Measurements from ENCODE around the gene PSME4.

The PSME4 gene, protein sequence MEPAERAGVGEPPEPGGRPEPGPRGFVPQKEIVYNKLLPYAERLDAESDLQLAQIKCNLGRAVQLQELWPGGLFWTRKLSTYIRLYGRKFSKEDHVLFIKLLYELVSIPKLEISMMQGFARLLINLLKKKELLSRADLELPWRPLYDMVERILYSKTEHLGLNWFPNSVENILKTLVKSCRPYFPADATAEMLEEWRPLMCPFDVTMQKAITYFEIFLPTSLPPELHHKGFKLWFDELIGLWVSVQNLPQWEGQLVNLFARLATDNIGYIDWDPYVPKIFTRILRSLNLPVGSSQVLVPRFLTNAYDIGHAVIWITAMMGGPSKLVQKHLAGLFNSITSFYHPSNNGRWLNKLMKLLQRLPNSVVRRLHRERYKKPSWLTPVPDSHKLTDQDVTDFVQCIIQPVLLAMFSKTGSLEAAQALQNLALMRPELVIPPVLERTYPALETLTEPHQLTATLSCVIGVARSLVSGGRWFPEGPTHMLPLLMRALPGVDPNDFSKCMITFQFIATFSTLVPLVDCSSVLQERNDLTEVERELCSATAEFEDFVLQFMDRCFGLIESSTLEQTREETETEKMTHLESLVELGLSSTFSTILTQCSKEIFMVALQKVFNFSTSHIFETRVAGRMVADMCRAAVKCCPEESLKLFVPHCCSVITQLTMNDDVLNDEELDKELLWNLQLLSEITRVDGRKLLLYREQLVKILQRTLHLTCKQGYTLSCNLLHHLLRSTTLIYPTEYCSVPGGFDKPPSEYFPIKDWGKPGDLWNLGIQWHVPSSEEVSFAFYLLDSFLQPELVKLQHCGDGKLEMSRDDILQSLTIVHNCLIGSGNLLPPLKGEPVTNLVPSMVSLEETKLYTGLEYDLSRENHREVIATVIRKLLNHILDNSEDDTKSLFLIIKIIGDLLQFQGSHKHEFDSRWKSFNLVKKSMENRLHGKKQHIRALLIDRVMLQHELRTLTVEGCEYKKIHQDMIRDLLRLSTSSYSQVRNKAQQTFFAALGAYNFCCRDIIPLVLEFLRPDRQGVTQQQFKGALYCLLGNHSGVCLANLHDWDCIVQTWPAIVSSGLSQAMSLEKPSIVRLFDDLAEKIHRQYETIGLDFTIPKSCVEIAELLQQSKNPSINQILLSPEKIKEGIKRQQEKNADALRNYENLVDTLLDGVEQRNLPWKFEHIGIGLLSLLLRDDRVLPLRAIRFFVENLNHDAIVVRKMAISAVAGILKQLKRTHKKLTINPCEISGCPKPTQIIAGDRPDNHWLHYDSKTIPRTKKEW (N-terminal part only)

DNA sequence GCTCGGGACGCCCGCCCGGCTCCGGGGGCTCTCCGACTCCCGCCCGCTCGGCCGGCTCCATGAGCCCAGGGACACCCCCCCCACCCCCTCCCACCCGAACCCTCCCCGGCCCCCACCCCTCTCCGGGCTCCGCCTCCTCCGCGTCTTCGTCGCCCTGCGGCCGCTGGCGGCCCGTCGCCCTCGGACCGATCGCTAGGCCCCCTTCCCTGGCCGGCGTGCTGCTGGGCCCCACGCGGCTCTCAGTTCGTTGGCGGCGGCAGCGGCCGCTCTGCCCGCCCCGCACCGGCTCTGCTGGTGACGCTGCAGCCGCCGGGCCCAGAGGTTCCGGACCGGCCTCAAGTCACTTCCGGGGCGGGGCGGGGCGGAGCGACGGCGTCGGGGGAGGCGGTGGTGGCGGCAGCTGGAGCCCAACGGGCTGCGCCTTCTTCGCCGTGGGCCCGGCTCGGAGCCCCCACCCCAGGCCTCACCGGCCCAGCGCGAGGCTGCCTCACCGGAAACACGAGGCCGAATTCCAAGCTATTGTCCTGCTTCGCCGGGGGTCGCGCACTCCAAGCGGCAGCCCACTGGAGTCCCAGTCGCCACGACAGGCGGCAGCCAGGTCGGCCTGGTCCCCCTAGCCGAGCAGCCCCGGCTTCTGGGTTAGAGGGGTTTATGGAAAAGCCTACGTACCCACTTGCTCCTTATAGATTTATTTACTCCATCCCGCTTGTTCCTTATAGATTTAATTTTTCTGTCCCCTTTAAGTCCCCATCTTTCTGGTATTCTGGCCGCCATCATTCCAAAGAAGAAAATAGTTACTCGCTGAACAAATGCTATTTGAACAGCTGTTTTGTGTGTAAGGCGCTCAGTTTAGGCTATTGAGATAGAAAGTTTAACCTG lies at the start of gene PSME4:
Gene PSME4, minus strand, starts transcription at position 270 of the 879 bp plus-strand sequence. Its CDS starts 209 bp downstream, at position 61.
- peak; percentile 95 for DNase-seq (ENCODE audit: low read depth in 2 of 2)

DNA sequence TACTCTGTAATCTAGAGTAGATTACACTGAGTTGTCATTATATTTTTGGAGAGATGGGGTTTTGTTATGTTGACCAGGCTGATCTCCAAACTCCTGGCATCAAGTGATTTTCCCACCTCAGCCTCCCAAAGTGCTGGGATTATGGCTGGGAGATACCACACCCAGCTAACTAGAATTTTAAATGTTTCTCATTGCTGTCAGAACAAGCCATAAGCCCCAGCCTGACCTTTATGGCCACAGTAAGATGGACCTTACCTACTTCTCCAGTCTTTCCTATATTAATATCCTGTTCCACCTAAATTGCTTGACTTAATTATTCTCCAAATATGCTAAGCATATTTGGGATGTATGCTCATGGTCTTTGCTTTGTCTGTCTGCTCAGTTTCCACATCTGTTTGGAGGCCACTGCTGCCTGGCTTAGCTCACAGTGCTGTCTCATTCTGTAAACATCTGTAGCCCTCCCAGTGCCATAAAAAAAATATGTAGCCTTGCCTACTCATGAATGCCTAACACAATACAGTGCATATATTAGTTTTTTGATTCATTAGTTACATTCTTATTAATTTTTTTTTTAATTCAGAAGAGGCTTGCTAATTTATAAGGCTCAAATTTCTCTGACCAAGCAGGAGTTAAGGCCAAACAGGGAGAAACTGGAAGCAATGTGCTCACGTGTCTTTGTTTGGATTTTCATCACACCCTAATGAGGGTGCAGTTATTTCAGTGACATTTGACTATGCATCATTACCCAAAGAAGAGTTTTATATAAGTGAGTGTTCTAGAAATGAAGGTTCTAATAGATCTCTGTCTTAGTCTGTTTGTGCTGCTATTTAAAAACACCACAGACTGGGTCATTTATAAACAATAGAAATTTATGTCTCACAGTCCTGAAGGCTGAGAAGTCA lies 45.3 kb upstream of the PSME4 start:
- no peak for DNase-seq (ENCODE audit: low read depth in 2 of 2)

DNA sequence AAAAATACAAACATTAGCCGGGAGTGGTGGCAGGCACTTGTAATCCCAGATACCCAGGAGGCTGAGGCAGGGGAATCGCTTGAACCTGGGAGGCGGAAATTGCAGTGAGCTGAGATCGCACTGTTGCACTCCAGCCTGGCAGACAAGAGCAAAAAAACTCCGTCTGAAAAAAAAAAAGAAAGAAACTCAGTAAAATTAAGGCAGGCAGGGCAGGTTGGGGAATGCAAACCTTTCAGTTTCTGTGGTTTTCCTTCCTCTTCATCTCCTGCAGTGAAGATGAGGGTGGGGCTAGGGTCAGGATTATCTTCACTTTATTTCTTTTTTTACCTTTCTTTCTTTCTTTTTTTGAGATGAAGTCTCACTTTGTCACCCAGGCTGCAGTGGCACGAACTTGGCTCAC lies 43.2 kb upstream of the PSME4 start:
- DNase-seq (ENCODE audit: low read depth in 2 of 2), result no peak

DNA sequence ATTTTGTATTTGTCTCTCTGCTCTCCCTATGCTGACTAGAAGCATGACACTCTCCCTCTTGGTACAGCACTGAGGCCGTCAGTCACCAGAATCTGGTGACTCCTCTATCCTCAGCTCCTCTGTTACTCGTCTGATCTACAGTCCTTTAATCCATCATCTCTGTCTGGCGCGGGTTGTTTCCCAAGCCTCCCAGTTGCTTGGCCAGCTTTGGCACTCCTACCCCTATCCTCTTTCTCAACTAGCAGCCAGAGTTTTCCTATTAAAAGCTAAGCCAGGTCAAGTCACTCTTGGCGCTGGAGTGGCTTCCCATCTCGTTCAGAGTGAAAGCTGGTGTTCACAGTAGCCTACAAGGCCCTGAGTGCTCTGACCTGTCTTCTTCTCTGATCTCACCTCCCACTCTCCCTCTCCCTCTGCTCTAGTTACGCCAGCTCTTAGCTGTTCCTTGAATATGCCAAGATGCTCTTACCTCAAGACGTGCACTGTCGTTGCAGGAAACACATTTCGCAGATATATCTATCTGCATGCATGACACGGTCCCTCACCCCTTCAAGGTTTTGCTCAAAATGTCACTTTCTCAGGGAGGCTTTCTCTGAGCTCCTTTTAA lies 41.8 kb upstream of the PSME4 start:
- DNase-seq (ENCODE audit: low read depth in 2 of 2), result no peak

DNA sequence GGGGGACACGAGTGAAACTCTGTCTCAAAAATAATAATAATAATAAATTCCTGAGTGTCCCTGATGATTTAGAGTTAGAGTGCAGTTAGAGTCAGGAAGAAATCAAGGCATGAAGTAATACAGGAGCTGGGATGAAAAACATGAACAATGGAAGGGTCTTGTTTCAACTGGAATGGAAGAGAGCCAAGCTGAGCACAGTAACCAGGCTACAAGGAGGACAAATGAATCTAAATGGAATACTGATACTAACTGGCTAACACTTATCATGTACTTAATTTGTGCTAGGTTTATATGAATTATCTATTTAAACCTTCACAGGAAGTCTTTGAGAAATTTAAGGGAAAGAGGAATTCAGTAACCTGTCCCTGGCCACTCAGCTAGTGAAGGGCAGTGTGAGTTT lies 38.8 kb upstream of the PSME4 start:
- DNase-seq (ENCODE audit: low read depth in 2 of 2), result no peak

DNA sequence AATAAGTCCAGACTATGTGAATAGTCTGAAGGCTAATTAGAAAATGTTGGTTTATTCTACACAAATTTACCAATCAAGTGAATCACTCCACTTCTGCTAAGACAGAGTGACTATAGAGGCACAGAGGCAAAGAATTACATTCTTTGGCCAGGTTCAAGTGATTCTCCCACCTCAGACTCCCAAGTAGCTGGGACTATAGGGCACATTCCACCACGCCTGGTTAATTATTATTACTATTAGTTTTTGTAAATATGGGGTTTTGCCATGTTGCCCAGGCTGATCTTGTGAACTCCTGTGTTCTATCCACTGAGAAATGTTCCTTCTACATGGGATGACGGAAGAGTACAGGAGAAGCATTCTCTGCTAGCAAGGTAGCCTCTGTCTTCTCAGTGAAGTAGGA lies 37.6 kb upstream of the PSME4 start:
- no peak for DNase-seq (ENCODE audit: low read depth in 2 of 2)

DNA sequence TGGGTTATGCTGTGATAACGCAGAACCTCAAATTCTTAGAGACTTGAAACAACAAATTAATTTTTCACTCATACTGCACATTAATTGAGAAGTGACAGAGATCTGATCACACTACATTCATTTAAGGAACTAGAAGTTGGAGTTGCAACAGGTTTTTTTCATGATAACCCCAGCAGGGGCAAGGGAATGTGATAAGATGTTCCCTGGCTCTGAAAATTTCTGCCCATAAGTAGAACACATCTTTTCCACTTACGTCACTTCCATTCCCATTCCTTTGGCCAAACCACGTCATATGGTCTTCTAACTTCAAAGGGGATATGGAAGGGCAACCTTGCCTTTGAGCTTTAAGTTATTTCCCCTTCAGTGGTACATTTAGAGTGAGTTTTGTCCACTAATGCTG lies 29.7 kb upstream of the PSME4 start:
- no peak for DNase-seq (ENCODE audit: low read depth in 2 of 2)

DNA sequence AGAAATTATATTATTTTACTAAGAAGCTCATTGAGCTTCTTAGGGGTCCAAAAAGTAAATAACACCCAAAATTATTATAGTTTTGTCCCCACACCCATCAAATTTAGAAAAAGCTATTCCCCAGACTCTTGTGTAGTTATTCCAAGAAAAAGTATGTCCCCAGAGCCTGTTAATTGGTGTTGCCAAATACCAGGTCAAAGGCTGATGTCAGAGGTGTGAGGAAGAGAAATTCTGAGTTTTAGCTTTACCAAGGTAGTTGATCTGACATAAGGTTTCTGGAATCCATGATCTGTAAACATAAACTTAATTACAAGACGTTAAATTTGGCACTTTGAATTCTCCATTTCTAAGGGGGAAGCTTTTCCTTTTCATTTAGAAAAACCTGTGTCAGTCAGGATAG lies 29.3 kb upstream of the PSME4 start:
- no peak for DNase-seq (ENCODE audit: low read depth in 2 of 2)

DNA sequence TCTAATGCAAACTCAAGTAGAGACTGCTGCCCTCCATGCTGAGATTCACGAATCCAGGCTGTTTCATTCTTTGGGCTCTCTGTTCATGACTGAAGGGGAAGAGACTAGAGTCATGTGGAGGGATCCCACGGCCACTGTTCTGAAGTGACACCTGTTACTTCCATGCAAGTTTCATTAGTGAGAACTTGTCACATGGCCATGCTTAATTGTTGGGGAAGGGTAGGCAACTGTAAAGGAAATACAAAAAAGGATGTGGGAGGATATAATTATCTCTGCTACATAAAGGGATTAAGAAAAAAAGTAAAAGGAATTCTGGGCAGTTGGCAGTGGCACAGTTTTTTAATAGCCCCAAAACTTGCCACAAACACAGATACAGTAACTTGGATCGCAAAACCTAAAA lies 28.0 kb upstream of the PSME4 start:
- no peak for DNase-seq (ENCODE audit: low read depth in 2 of 2)

DNA sequence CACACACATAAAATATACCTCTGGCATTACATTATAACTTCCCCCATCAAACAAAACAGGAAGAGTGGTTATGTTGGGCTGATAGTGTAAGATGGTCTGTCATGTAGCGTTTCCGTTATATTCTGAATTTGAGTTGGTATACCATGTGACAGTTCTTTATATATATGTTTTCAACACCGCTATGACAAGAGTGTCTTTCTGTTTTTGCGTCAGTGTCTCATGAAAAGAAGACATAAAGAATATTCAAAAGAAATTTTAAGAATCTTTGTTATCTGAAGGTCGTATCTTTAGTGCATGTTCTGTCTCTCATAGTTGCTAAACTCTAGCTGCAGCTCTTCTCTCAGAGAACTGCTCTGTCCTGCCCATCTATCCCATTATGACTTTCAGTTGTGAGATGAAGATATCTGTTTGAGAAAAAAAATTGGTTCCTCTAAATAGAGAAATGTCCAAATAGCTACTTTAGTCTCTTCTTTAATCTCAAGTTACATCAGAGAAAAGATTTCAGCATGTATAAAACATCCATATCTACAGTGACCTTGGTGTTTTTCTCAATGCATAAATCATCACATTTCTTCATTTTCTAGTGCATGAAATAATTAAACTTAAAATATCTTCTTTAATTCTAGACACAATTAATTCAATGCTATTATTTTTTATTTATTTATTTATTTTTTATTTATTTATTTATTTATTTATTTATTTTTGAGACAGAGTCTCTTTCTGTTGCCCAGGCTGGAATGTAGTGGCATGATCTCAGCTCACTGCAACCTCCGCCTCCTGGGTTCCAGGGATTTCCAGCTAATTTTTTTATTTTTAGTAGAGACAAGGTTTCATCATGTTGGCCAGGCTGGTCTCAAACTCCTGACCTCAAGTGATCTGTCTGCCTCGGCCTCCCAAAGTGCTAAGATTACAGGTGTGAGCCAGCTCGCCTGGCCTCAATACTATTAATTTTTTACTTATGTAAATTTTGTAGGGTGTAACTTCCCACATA lies 24.3 kb upstream of the PSME4 start:
- no peak for DNase-seq (ENCODE audit: low read depth in 2 of 2)

DNA sequence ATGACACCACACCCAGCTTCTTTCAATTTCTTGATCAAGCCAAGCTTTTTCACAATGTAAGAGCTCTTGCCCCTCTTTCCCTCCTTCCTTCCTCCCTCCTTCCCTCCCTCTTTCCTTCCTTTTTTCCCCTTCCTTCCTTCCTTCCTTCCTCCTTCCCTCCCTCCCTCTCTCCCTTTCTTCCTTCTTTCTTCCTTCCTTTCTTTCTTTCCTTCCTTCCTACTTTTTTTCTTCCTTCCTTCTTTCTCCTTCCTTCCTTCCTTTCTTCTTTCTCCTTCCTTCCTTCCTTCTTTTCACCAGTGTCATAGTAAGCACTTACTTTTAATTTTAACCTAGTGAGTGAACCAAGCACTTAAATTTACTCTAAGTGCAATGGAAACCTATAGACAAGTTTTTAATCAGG lies 21.2 kb upstream of the PSME4 start:
- no peak for DNase-seq (ENCODE audit: low read depth in 2 of 2)

DNA sequence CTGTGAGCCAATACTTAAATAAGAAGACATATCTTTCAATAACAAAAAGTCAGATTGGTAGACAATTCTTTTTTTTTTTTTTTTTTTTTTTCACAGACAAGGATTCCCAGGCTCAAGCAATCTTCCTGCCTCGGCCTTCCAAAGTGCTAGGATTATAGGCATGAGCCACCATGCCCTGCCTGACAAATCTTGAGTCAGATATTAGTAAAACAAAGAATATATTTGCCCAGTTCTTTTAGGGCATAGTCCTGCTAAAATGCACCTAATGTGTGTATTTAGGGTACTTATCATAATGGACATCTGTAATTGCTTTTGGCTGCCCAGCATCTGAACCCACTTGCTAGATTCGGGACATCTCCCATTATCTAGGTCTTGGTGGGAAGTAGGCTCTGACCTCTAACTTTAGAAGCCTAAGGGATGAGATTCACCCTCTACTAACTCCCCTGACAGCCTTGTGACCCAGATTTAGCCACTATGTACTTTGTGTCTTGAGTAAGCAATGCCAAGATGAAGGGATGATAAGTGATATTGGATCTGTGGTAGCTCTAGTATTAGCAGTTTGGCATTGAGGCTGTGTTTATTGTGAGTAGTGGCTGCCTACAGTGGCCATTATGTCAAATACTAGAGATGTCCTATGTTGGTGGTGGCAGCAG lies 18.5 kb upstream of the PSME4 start:
- DNase-seq (ENCODE audit: low read depth in 2 of 2), result no peak

DNA sequence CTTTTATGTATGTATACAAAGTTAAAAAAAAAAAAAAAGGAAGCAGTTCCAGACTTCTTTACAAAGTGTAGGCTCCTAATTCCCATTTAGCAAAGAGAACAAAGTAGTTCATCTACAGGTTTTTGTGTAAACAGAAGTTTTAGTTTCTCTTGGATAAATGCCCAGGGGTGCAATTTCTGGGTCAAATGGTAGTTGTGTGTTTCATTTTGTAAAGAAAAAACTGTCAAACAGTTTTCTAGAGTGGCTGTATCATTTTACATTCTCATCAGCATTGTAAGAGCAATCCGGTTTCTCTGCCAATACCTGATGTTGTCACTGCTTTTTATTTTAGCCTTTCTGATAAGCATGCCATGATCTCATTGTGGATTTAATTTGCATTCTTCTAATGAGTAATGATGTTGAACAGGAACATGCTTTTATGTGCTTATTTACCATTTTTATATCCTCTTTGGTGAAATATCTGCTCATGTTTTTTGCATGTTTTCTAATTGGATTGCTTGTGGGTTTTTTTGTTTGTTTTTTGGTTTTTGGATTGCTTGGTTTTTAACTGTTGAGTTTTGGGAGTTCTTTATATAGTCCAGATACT lies 16.6 kb upstream of the PSME4 start:
- no peak for DNase-seq (ENCODE audit: low read depth in 2 of 2)

DNA sequence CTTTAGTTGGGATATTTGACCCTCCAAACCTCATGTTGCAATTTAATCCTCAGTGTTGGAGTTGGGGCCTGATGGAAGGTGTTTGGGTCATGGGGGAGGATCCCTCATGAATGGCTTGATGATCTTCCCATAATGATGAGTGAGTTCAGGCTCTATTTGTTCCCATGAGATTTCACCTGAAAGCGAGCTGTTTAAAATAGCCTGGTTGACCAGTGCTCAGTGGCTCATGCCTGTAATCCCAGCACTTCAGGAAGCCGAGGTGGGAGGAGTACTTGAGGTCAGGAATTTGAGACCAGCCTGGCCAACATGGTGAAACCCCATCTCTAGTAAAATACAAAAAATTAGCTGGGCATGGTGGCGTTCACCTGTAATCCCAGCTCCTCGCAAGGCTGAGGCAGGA lies 14.9 kb upstream of the PSME4 start:
- DNase-seq (ENCODE audit: low read depth in 2 of 2), result no peak

DNA sequence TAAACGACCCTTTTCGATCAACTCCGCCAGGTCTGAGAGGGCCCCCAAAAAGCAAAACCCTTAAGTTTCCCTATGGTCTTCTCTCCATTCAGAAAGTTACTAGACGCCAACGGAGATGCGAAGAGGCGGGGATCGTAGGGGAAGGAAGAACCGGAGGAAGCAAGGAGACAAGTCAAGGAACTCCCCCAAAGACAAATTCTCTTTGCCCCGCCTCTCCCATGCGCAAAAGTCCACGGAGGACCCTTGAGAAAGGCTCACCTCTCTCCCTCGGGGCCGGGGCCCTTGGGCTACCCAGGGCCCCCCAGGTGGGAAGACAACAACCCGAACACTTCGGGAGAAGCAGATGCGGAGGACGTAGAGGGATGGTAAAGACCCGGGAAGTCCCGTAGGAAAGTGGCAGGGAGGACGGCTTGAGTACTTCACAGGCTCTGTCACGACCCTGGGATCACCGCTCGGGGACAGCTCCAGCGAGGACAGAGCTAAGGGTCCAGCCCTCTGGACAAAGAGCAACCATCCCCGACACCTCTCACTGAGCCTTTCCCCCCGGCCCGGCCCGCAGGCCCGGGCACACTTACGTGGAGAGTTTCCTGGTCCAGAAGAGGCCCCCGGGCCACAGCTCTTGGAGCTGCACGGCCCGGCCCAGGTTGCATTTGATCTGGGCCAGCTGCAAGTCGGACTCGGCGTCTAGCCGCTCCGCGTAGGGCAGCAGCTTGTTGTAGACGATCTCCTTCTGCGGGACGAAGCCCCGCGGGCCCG lies 647 bp downstream of the PSME4 start:
- peak in 1 of 2 donors; percentile 8 for DNase-seq (ENCODE audit: low read depth in 2 of 2)

DNA sequence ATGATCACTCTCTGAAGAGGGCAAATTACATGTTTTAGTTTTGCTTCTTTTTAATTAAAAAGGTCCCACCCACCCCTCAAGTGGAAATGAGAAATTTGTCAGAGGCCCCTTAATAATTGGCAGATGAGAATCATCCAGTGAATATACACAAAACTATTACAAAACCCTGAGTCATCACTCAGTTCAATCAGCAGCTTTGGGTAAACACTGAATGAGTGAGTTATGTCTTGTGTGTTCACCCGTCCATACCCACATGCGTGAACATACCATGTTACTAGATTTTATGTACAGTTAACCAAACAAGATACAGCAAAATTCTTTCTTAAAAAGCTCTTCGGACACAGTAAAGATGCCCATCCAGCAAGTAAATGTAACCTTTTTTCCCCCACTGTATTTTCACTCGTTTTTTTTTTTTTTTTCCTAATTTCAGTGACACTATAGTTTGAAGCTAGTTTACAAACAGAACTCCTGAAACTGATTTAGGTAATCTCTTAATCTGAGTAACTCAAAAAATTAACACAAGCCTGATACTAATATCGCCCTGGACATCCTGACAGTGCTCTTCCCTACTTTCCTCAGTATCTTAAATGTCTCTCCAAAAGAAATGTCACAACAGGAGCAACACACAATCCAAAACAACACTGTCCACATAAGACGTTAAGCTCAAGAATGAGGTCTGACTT lies 1.4 kb downstream of the PSME4 start:
- no peak for DNase-seq (ENCODE audit: low read depth in 2 of 2)

All from stimulated activated CD4-positive, alpha-beta T cell treated with anti-CD3 and anti-CD28 coated beads, Interleukin-4, amount 100 ng/mL, for 48 hours (primary cell).